ENCODE results near the gene UBA6. TPM values are rescaled to one million over a fixed set of nuclear protein-coding genes. Genes with fewer than 3 reads are reported as not detected.

The UBA6 gene
- total and polyA plus RNA-seq, 2 donors (not counting 1 experiment from before 2014, with no cell fraction given): 22.8 to 64.0 TPM

DNA sequence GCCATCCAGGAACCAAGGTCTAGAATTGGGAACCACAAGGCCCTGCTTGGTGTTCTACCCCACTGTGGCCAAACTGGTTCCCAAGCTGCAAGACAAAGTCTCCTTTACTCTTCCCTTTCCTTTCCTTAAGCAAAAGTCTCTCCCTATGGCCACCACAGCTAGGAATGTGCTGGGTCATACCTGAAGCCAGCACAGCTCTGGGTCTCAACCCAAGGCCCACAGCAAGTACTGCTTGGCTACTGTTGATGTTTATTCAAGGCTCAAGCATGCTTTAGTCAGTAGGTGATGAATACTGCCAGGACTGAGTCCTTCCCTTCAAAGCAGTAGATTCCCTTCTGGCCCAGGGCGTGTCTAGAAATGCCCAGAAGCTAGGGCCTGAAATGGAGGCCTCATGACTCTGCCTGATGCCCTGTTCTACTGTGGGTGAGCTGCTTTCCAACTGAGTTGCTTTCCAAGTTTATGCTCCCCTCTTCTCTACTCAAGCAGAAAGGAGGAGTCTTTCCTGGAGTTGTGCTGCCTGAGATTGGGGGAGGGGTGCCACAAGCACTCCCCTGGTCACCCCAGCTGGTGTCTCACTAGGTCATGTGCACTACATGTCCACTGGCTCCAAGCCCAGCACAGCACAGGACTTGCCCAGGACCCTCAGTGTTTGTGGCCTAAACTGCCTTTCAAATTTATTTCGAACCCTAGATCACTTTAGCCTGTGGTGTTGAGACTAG, 97.5 kb downstream of the UBA6 start:
- H3K4me1 Mint-ChIP-seq: peaks cover 26% of the 10 kb centered on the region
- peaks cover 10% of the 10 kb centered on the region for H4K20me1 ChIP-seq (ENCODE audit: control insufficient read depth, insufficient read depth, low read length, poor library complexity, severe bottlenecking)
- CTCF ChIA-PET: no interaction called here
- H3K9ac ChIP-seq (ENCODE audit: low read length): no peak overlapping the region
- no peak for ATAC-seq (ENCODE audit: low read depth)
- no peaks in the 10 kb centered on the region for H3K9me3 ChIP-seq (ENCODE audit: control extremely low read depth in 1 of 3, control insufficient read depth in 2 of 3, insufficient read depth in 1 of 3, low read length in 2 of 3)
- WGBS (ENCODE audit: insufficient coverage): 100% methylated on average over 1 of the region's 2 CpGs
- no peak overlapping the region for H2AFZ ChIP-seq (ENCODE audit: insufficient read depth, low read depth, low read length, poor library complexity, severe bottlenecking)
- H3K27ac Mint-ChIP-seq: peak overlapping the region; percentile 75
- no peak for TF ChIP-seq EZH2 (IDR thresholded peaks at IDR 0.05; ENCODE audit: borderline replicate concordance, insufficient read depth, low read depth, low read length, poor library complexity, severe bottlenecking)
- TF ChIP-seq, protein P1, sequence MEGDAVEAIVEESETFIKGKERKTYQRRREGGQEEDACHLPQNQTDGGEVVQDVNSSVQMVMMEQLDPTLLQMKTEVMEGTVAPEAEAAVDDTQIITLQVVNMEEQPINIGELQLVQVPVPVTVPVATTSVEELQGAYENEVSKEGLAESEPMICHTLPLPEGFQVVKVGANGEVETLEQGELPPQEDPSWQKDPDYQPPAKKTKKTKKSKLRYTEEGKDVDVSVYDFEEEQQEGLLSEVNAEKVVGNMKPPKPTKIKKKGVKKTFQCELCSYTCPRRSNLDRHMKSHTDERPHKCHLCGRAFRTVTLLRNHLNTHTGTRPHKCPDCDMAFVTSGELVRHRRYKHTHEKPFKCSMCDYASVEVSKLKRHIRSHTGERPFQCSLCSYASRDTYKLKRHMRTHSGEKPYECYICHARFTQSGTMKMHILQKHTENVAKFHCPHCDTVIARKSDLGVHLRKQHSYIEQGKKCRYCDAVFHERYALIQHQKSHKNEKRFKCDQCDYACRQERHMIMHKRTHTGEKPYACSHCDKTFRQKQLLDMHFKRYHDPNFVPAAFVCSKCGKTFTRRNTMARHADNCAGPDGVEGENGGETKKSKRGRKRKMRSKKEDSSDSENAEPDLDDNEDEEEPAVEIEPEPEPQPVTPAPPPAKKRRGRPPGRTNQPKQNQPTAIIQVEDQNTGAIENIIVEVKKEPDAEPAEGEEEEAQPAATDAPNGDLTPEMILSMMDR (IDR thresholded peaks at IDR 0.05): no peak
- DNase-seq: no peak
- H3K4me3 Mint-ChIP-seq: no peak overlapping the region
- H3K27me3 ChIP-seq (replicated peaks in 1 of 4; ENCODE audit: control extremely low read depth in 1 of 4, control insufficient read depth in 3 of 4, insufficient read depth in 4 of 4, low read length in 3 of 4): no peaks in the 10 kb centered on the region
- H3K4me2 ChIP-seq (replicated peaks; ENCODE audit: low read depth, low read length, poor library complexity, severe bottlenecking): no peak overlapping the region
- no peaks in the 10 kb centered on the region for H3K27me3 Mint-ChIP-seq
- no peaks in the 10 kb centered on the region for H3K4me1 ChIP-seq (ENCODE audit: control insufficient read depth in 2 of 2, insufficient read depth in 2 of 2, low read length in 2 of 2)
- no peak overlapping the region for H3K4me3 ChIP-seq (ENCODE audit: control extremely low read depth in 1 of 5, extremely low read depth in 1 of 5, insufficient read depth in 1 of 5, low read depth in 2 of 5, low read length in 4 of 5)
- H3K36me3 ChIP-seq (replicated peaks in 1 of 2; ENCODE audit: control extremely low read depth in 1 of 2, control insufficient read depth in 1 of 2, extremely low read depth in 1 of 2, insufficient read depth in 2 of 2, low read length in 1 of 2): peaks cover 17 to 68% of the 10 kb centered on the region in 2 experiments
- POLR2A ChIA-PET: no interaction called here
- intact Hi-C loops (cut with micrococcal nuclease): no loop called here
- peak overlapping the region in 1 of 2 donors; percentile 56 for H3K27ac ChIP-seq (ENCODE audit: low read length in 2 of 2)
- H3K9me3 Mint-ChIP-seq (ENCODE audit: insufficient read depth): no peaks in the 10 kb centered on the region
- H3K79me2 ChIP-seq (ENCODE audit: control insufficient read depth, insufficient read depth, low read length): peaks cover 44% of the 10 kb centered on the region

DNA sequence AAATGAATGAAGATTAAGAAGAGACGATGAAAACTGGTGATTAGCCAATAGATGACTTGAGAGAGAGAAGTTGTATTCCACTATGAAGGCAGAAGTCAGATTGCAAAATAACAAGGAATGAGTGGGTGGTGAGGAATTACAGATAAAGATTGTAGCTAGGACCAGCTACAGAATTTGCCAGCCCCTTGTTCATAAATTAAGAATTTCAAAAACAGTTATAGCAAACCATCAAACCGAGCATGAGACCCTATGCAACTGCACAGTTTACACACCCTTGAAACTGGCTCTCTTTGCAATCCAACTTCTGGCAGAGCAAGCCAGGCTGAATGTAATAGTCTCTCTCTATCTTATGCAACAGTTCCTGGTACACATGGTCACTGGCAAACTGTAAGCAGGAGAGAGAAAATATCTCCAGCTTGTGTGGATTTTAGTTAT, 107.2 kb downstream of the UBA6 start:
- CTCF ChIA-PET: no interaction called here
- Mint-ChIP-seq H3K4me1 (peaks cover 26% of the 10 kb centered on the region), H3K27ac (peak overlapping the region; percentile 4), H3K27me3 (no peaks in the 10 kb centered on the region), H3K9me3 (ENCODE audit: insufficient read depth) (no peaks in the 10 kb centered on the region), H3K4me3 (no peak overlapping the region)
- no peak overlapping the region for H3K9ac ChIP-seq (ENCODE audit: low read length)
- peaks cover 0 to 7% (median 2%) of the 10 kb centered on the region in 3 donors for H3K9me3 ChIP-seq (ENCODE audit: control extremely low read depth in 1 of 3, control insufficient read depth in 2 of 3, insufficient read depth in 1 of 3, low read length in 2 of 3)
- DNase-seq: no peak
- no peak overlapping the region for H2AFZ ChIP-seq (ENCODE audit: insufficient read depth, low read depth, low read length, poor library complexity, severe bottlenecking)
- H3K27ac ChIP-seq (ENCODE audit: low read length in 2 of 2): no peak overlapping the region
- H3K4me3 ChIP-seq (ENCODE audit: control extremely low read depth in 1 of 5, extremely low read depth in 1 of 5, insufficient read depth in 1 of 5, low read depth in 2 of 5, low read length in 4 of 5): no peak overlapping the region
- H4K20me1 ChIP-seq (ENCODE audit: control insufficient read depth, insufficient read depth, low read length, poor library complexity, severe bottlenecking): peaks cover 8% of the 10 kb centered on the region
- 100% methylated on average over 2 of the region's 2 CpGs for WGBS (ENCODE audit: insufficient coverage)
- intact Hi-C loops (cut with micrococcal nuclease): loop anchor here (5.0 kb wide), 1 partner anchor 36 kb away; the partner anchor contains the start of gene STAP1
- POLR2A ChIA-PET: no interaction called here
- no peak overlapping the region for H3K4me2 ChIP-seq (replicated peaks; ENCODE audit: low read depth, low read length, poor library complexity, severe bottlenecking)
- H3K27me3 ChIP-seq (replicated peaks in 1 of 4; ENCODE audit: control extremely low read depth in 1 of 4, control insufficient read depth in 3 of 4, insufficient read depth in 4 of 4, low read length in 3 of 4): no peaks in the 10 kb centered on the region
- H3K4me1 ChIP-seq (ENCODE audit: control insufficient read depth in 2 of 2, insufficient read depth in 2 of 2, low read length in 2 of 2): peaks cover 0 to 6% of the 10 kb centered on the region in 2 donors
- TF ChIP-seq, protein P1 (IDR thresholded peaks at IDR 0.05): no peak
- no peak for ATAC-seq (ENCODE audit: low read depth)
- H3K79me2 ChIP-seq (ENCODE audit: control insufficient read depth, insufficient read depth, low read length): peaks cover 57% of the 10 kb centered on the region
- peaks cover 23 to 87% of the 10 kb centered on the region in 2 experiments for H3K36me3 ChIP-seq (replicated peaks in 1 of 2; ENCODE audit: control extremely low read depth in 1 of 2, control insufficient read depth in 1 of 2, extremely low read depth in 1 of 2, insufficient read depth in 2 of 2, low read length in 1 of 2)
